ENCODE measurements around the gene IFT20. TPM values are rescaled to one million over a fixed set of nuclear protein-coding genes. Genes with fewer than 3 reads are reported as not detected.
A peak's percentile ranks its signal among the peaks of the same experiment; 100 is the strongest.

Gene IFT20
- total and polyA plus RNA-seq, 2 of the 13 experiments (the other 11 are each of a cell fraction or from before 2014, with no cell fraction given): 28.0 to 37.8 TPM

DNA sequence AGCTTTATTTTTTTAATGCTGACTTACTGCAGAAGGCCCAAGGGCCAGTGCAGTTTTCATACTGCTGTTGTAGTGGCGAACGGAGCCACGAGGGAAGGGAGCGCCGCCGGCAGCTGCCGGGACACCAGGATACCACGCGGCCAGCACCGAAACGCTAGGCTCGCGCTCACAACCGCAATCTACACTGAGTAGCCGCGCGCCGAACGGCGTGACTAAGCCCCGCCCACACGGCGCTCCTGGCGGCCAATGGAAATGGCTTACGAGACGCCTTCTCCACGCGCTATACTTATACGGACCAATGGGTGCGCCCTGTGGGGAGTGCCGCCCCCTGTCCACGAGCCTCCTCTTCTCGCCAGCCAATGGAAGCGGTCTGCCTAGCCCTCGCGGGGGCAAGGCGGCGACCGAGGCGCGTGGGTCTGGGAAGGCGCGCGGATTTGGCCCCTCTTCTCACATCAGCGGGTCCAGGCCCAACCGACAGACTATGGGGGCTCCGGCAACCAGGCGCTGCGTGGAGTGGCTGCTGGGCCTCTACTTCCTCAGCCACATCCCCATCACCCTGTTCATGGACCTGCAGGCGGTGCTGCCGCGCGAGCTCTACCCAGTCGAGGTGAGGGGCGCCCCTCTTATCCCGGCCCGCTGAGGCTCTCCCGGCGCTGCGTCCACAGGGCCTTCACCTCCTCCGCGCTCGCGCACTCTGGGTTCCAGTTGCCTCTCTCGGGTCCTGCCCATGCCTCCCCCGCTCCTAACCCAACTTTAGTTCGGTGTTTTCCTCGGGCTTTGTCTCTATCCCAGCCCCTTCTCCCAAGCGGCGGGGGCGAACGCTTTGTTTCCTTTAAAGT, 16.3 kb downstream of the IFT20 start, which contains the start of gene TMEM97 (continued):
- TF ChIP-seq, protein P1, sequence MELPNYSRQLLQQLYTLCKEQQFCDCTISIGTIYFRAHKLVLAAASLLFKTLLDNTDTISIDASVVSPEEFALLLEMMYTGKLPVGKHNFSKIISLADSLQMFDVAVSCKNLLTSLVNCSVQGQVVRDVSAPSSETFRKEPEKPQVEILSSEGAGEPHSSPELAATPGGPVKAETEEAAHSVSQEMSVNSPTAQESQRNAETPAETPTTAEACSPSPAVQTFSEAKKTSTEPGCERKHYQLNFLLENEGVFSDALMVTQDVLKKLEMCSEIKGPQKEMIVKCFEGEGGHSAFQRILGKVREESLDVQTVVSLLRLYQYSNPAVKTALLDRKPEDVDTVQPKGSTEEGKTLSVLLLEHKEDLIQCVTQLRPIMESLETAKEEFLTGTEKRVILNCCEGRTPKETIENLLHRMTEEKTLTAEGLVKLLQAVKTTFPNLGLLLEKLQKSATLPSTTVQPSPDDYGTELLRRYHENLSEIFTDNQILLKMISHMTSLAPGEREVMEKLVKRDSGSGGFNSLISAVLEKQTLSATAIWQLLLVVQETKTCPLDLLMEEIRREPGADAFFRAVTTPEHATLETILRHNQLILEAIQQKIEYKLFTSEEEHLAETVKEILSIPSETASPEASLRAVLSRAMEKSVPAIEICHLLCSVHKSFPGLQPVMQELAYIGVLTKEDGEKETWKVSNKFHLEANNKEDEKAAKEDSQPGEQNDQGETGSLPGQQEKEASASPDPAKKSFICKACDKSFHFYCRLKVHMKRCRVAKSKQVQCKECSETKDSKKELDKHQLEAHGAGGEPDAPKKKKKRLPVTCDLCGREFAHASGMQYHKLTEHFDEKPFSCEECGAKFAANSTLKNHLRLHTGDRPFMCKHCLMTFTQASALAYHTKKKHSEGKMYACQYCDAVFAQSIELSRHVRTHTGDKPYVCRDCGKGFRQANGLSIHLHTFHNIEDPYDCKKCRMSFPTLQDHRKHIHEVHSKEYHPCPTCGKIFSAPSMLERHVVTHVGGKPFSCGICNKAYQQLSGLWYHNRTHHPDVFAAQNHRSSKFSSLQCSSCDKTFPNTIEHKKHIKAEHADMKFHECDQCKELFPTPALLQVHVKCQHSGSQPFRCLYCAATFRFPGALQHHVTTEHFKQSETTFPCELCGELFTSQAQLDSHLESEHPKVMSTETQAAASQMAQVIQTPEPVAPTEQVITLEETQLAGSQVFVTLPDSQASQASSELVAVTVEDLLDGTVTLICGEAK (IDR thresholded peaks at IDR 0.05): no peak
- TF ChIP-seq, protein P1 (CRISPR knock-in tag; IDR thresholded peaks at IDR 0.05): peak; percentile 44
- peak; percentile 82; the same call in 1 of the 2 replicates for TF ChIP-seq DR1 (CRISPR knock-in tag; IDR thresholded peaks at IDR 0.05)
- peak; percentile 8; the same call in 1 of the 2 replicates for TF ChIP-seq ZNF605 (CRISPR knock-in tag; IDR thresholded peaks at IDR 0.05)
- TF ChIP-seq ARHGAP35 (CRISPR knock-in tag; IDR thresholded peaks at IDR 0.05; ENCODE audit: borderline replicate concordance): 0 out of 2 replicates have a peak, but pooled peaks have one; percentile 48
- no peak for TF ChIP-seq ZBTB21 (CRISPR knock-in tag; IDR thresholded peaks at IDR 0.05)
- TF ChIP-seq ZSCAN20 (CRISPR knock-in tag; IDR thresholded peaks at IDR 0.05; ENCODE audit: borderline replicate concordance): 0 out of 2 replicates have a peak, but pooled peaks have one; percentile 52
- TF ChIP-seq TGIF2 (CRISPR knock-in tag; IDR thresholded peaks at IDR 0.05): peak; percentile 84
- TF ChIP-seq, protein P2, sequence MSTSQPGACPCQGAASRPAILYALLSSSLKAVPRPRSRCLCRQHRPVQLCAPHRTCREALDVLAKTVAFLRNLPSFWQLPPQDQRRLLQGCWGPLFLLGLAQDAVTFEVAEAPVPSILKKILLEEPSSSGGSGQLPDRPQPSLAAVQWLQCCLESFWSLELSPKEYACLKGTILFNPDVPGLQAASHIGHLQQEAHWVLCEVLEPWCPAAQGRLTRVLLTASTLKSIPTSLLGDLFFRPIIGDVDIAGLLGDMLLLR (CRISPR knock-in tag; IDR thresholded peaks at IDR 0.05): peak; percentile 71; the same call in 1 of the 2 replicates
- TF ChIP-seq HMG20A (CRISPR knock-in tag; IDR thresholded peaks at IDR 0.05; ENCODE audit: borderline replicate concordance): no peak
- TF ChIP-seq TAF1 (CRISPR knock-in tag; IDR thresholded peaks at IDR 0.05): peak; percentile 90
- TF ChIP-seq ZNF768 (CRISPR knock-in tag; IDR thresholded peaks at IDR 0.05): peak; percentile 25; the same call in 1 of the 2 replicates
- TF ChIP-seq ELF4 (CRISPR knock-in tag; IDR thresholded peaks at IDR 0.05; ENCODE audit: borderline replicate concordance): peak; percentile 47; the same call in 1 of the 2 replicates
- no peak for TF ChIP-seq STAT5B (CRISPR knock-in tag; IDR thresholded peaks at IDR 0.05)
- no peak for TF ChIP-seq KLF13 (CRISPR knock-in tag; IDR thresholded peaks at IDR 0.05)
- peak; percentile 65; the same call in 1 of the 2 replicates for TF ChIP-seq HOXD1 (CRISPR knock-in tag; IDR thresholded peaks at IDR 0.05)
- TF ChIP-seq IRX3 (CRISPR knock-in tag; IDR thresholded peaks at IDR 0.05; ENCODE audit: borderline replicate concordance, low read depth): peak; percentile 95; the same call in 1 of the 2 replicates
- TF ChIP-seq NFYC (CRISPR knock-in tag; IDR thresholded peaks at IDR 0.05): peak; percentile 96
- peak; percentile 97 for TF ChIP-seq ZSCAN21 (CRISPR knock-in tag; IDR thresholded peaks at IDR 0.05; ENCODE audit: borderline replicate concordance)
- TF ChIP-seq ZEB1 (IDR thresholded peaks at IDR 0.05; ENCODE audit: insufficient replicate concordance, low read depth): no peak
- TF ChIP-seq ARNTL (CRISPR knock-in tag; IDR thresholded peaks at IDR 0.05): peak; percentile 64

All from HepG2 (cell line).